OCI-LY3 (cell line): Measurements from ENCODE around the gene SAMD4A.

ENCODE experiments used
- H2AFZ ChIP-seq: fragments of 200-600, 300-600 bp; shearing (Covaris generic); 2 replicates; pipeline ENCODE4 v1.6.0; 2014; ENCODE audit warnings: antibody characterized with exemption, low read depth, low read length
- H3K27ac ChIP-seq: fragments of 200-600, 300-600 bp; sonication (generic); 2 replicates; pipeline ENCODE4 v1.5.1; 2014; ENCODE audit warnings: mild to moderate bottlenecking, low read length, moderate library complexity, mixed read lengths
- H3K27me3 ChIP-seq: fragments of 200-600, 300-600 bp; sonication (generic); 2 replicates; pipeline ENCODE4 v1.6.1; 2014; ENCODE audit warnings: low read depth, low read length, mixed read lengths
- H3K36me3 ChIP-seq: fragments of 200-600, 300-600 bp; sonication (generic); replicated peaks from 2 replicates; pipeline ENCODE3; 2014; ENCODE audit warnings: low read depth, low read length, mixed read lengths
- H3K4me1 ChIP-seq: fragments of 300-600, 200-600 bp; sonication (generic); 2 replicates; pipeline ENCODE4 v1.6.1; 2014; ENCODE audit warnings: low read length, mixed read lengths
- H3K4me2 ChIP-seq: fragments of 200-600, 300-600 bp; sonication (generic); 2 replicates; pipeline ENCODE4 v1.6.1; 2014; ENCODE audit warnings: low read length, mixed read lengths
- H3K4me3 ChIP-seq: fragments of 300-600, 200-600 bp; sonication (generic); 2 replicates; pipeline ENCODE4 v1.5.1; 2014; ENCODE audit warnings: antibody characterized with exemption, mild to moderate bottlenecking, low read length, moderate library complexity
- H3K79me2 ChIP-seq: fragments of 300-600, 200-600 bp; shearing (Covaris generic); 2 replicates; pipeline ENCODE4 v1.6.1; 2014; ENCODE audit warnings: mild to moderate bottlenecking, low read length, mixed read lengths
- H3K9ac ChIP-seq: fragments of 300-600, 200-600 bp; shearing (Covaris generic); 2 replicates; pipeline ENCODE4 v1.6.0; 2014; ENCODE audit warnings: mild to moderate bottlenecking, low read length, moderate library complexity
- H3K9me3 ChIP-seq: fragments of 200-600, 300-600 bp; shearing (Covaris generic); 2 replicates; pipeline ENCODE4 v1.6.1; 2014; ENCODE audit warnings: low read length, mixed read lengths; ENCODE audit not compliant: insufficient read depth
- H4K20me1 ChIP-seq: fragments of 200-600, 300-600 bp; sonication (generic); 2 replicates; pipeline ENCODE4 v1.6.1; 2016; ENCODE audit warnings: low read length, mixed read lengths; ENCODE audit not compliant: insufficient read depth
- EZH2phosphoT487 ChIP-seq: fragments of 200-600 bp; shearing (Covaris generic); IDR thresholded peaks from 2 replicates; pipeline ENCODE4 v1.6.1; 2018; ENCODE audit warnings: antibody characterized with exemption, mixed run types, low read depth
- TF ChIP-seq, protein P1 (sequence below): fragments of 200-600, 300-600 bp; sonication (generic); IDR thresholded peaks from 2 replicates; pipeline ENCODE4 v1.5.1; 2014; ENCODE audit warnings: antibody characterized with exemption, low read length, low read depth

The SAMD4A gene

DNA sequence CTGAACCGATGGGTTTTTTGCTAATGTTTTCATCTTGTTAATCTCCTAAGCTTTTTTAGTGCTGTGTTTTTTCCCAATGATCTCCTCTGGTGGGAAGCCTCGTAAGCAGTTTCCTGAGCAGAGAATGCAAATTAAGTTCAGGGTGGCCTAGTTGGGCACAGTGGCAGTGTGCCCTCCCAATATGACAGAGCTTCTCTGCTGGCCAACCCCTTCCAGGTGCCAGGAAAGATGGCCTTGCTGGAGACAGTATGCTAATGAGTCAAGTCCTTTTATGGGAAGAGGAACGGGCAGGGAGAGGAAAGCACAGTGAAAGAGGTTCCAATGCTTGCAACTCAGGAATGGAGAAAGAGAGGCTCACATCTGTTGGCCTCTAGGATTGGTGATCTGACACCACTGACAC lies 219.9 kb downstream of the SAMD4A start:
- H3K9me3 ChIP-seq = no peaks in the 10 kb centered on the region
- no peak overlapping the region for H3K9ac ChIP-seq
- no peaks in the 10 kb centered on the region for H3K79me2 ChIP-seq
- no peak overlapping the region for H3K27ac ChIP-seq
- peaks cover 62% of the 10 kb centered on the region for H3K27me3 ChIP-seq
- no peak overlapping the region for H3K4me3 ChIP-seq
- H3K4me2 ChIP-seq = no peak overlapping the region
- no peaks in the 10 kb centered on the region for H3K36me3 ChIP-seq
- H4K20me1 ChIP-seq = peaks cover 22% of the 10 kb centered on the region; the same call in 1 of the 2 replicates
- H2AFZ ChIP-seq = no peak overlapping the region
- peaks cover 22% of the 10 kb centered on the region for H3K4me1 ChIP-seq
- no peak for TF ChIP-seq EZH2phosphoT487
- TF ChIP-seq, protein P1, sequence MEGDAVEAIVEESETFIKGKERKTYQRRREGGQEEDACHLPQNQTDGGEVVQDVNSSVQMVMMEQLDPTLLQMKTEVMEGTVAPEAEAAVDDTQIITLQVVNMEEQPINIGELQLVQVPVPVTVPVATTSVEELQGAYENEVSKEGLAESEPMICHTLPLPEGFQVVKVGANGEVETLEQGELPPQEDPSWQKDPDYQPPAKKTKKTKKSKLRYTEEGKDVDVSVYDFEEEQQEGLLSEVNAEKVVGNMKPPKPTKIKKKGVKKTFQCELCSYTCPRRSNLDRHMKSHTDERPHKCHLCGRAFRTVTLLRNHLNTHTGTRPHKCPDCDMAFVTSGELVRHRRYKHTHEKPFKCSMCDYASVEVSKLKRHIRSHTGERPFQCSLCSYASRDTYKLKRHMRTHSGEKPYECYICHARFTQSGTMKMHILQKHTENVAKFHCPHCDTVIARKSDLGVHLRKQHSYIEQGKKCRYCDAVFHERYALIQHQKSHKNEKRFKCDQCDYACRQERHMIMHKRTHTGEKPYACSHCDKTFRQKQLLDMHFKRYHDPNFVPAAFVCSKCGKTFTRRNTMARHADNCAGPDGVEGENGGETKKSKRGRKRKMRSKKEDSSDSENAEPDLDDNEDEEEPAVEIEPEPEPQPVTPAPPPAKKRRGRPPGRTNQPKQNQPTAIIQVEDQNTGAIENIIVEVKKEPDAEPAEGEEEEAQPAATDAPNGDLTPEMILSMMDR = no peak

DNA sequence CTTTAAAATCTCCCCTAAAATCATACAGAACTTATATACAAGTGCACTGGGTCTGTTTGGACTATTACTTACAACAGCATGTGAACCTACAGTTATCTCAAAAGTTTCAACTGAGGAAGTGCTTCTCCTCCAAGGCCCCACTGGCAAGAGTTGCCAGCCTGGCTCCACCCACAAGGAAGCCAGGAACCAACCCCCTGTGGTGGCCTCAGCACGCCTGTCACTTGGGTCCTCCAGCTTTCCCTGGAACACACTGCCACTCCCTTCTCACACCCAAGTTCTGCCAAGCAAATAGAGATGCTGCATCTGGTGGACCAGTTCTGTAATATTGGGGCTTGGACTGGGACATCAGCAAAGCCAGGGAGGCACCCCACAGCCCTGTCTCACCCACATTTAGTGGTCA lies 220.3 kb downstream of the SAMD4A start:
- Histone ChIP-seq H3K4me2 (no peak overlapping the region), H3K27me3 (peaks cover 58% of the 10 kb centered on the region), H3K79me2 (no peaks in the 10 kb centered on the region), H3K4me3 (no peak overlapping the region), H4K20me1 (peaks cover 18% of the 10 kb centered on the region; the same call in 1 of the 2 replicates), H3K4me1 (peaks cover 21% of the 10 kb centered on the region), H3K9me3 (no peaks in the 10 kb centered on the region), H3K27ac (no peak overlapping the region), H3K36me3 (no peaks in the 10 kb centered on the region), H2AFZ (no peak overlapping the region), H3K9ac (no peak overlapping the region)
- TF ChIP-seq, protein P1 = no peak
- TF ChIP-seq EZH2phosphoT487 = no peak

- Histone ChIP-seq H3K9ac (no peak overlapping the region), H3K4me1 (peaks cover 9% of the 10 kb centered on the region), H2AFZ (no peak overlapping the region), H3K27me3 (peaks cover 53% of the 10 kb centered on the region), H3K79me2 (no peaks in the 10 kb centered on the region), H3K27ac (no peak overlapping the region), H3K9me3 (no peaks in the 10 kb centered on the region), H3K36me3 (no peaks in the 10 kb centered on the region), H3K4me3 (no peak overlapping the region), H3K4me2 (no peak overlapping the region), H4K20me1 (peaks cover 8% of the 10 kb centered on the region; the same call in 1 of the 2 replicates)
- TF ChIP-seq, protein P1 = no peak
- no peak for TF ChIP-seq EZH2phosphoT487
These were observed 221.8 kb downstream of the SAMD4A start for GRCh38 chr14:54788701-54789100.

- Histone ChIP-seq H3K36me3 (no peaks in the 10 kb centered on the region), H4K20me1 (peaks cover 4% of the 10 kb centered on the region; the same call in 1 of the 2 replicates), H3K9me3 (no peaks in the 10 kb centered on the region), H3K4me2 (no peak overlapping the region), H3K4me3 (no peak overlapping the region), H3K27me3 (peaks cover 54% of the 10 kb centered on the region), H2AFZ (no peak overlapping the region), H3K4me1 (peaks cover 9% of the 10 kb centered on the region), H3K79me2 (no peaks in the 10 kb centered on the region), H3K27ac (no peak overlapping the region), H3K9ac (no peak overlapping the region)
- TF ChIP-seq, protein P1 = no peak
- TF ChIP-seq EZH2phosphoT487 = no peak
These were observed 222.2 kb downstream of the SAMD4A start for GRCh38 chr14:54789166-54789565.
